HEK293T (cell line): ENCODE results near the gene KCNK2.

Source experiments
- CTCF ChIA-PET: fragments of 350-600 bp; formaldehyde crosslinking; extraction: SDS; loops from one replicate; lab custom pipeline; 2021; ENCODE audit warnings: antibody characterized with exemption, inconsistent platforms; lab: Yijun Ruan, JAX
- POLR2A ChIA-PET: fragments of 350-600 bp; formaldehyde crosslinking; extraction: SDS; loops from one replicate; lab custom pipeline; 2020; ENCODE audit warnings: antibody characterized with exemption, inconsistent platforms; lab: Yijun Ruan, JAX
- DNase-seq: peaks from one replicate; pipeline ENCODE4 v3.0.0; 2012; ENCODE audit warnings: mixed read lengths; ENCODE audit errors: extremely low spot score
- ARNT ChIP-seq: fragments of 450-650 bp; IDR thresholded peaks from 2 replicates; pipeline ENCODE4 v1.6.1; 2017; ENCODE audit warnings: mild to moderate bottlenecking
- BHLHE40 ChIP-seq: fragments of 450-650 bp; IDR thresholded peaks from 2 replicates; pipeline ENCODE4 v1.6.1; 2016; ENCODE audit warnings: mild to moderate bottlenecking, moderate library complexity, borderline replicate concordance
- CTBP1 ChIP-seq: fragments of 450-650 bp; IDR thresholded peaks from 2 replicates; pipeline ENCODE4 v1.6.1; 2016; ENCODE audit warnings: borderline replicate concordance
- ELF4 ChIP-seq: fragments of 450-650 bp; IDR thresholded peaks from 2 replicates; pipeline ENCODE4 v1.6.1; 2017; ENCODE audit warnings: antibody characterized with exemption
- FOXA1 ChIP-seq: fragments of 450-650 bp; IDR thresholded peaks from 2 replicates; pipeline ENCODE4 v1.6.1; 2016; ENCODE audit warnings: mild to moderate bottlenecking
- FOXK2 ChIP-seq: fragments of 450-650 bp; IDR thresholded peaks from 2 replicates; pipeline ENCODE4 v1.6.1; 2016; ENCODE audit warnings: mild to moderate bottlenecking
- FOXM1 ChIP-seq: fragments of 450-650 bp; IDR thresholded peaks from 2 replicates; pipeline ENCODE4 v1.6.1; 2017; ENCODE audit warnings: mild to moderate bottlenecking, borderline replicate concordance
- HDGF ChIP-seq: fragments of 450-650 bp; IDR thresholded peaks from 2 replicates; pipeline ENCODE4 v1.6.1; 2017; ENCODE audit warnings: antibody characterized with exemption, borderline replicate concordance
- L3MBTL2 ChIP-seq: fragments of 450-650 bp; conservative IDR thresholded peaks from 2 replicates; pipeline ENCODE4 v1.6.1; 2016; ENCODE audit warnings: mild to moderate bottlenecking
- LEF1 ChIP-seq: fragments of 450-650 bp; IDR thresholded peaks from 2 replicates; pipeline ENCODE4 v1.6.1; 2017; ENCODE audit warnings: mild to moderate bottlenecking, borderline replicate concordance
- NFRKB ChIP-seq: fragments of 450-650 bp; IDR thresholded peaks from 2 replicates; pipeline ENCODE4 v1.6.1; 2016; ENCODE audit warnings: mild to moderate bottlenecking, moderate library complexity
- SP1 ChIP-seq: fragments of 450-650 bp; IDR thresholded peaks from 2 replicates; pipeline ENCODE4 v1.6.1; 2017
- SUZ12 ChIP-seq: fragments of 450-650 bp; IDR thresholded peaks from 2 replicates; pipeline ENCODE4 v1.6.1; 2016; ENCODE audit warnings: mild to moderate bottlenecking
- TARDBP ChIP-seq: fragments of 450-650 bp; IDR thresholded peaks from 2 replicates; pipeline ENCODE4 v1.6.1; 2016
- ZNF384 ChIP-seq: fragments of 450-650 bp; IDR thresholded peaks from 2 replicates; pipeline ENCODE4 v1.6.1; 2016
- TF ChIP-seq, protein P1 (sequence below): fragments of 450-650 bp; IDR thresholded peaks from 2 replicates; pipeline ENCODE4 v1.6.1; 2016

KCNK2 gene

DNA sequence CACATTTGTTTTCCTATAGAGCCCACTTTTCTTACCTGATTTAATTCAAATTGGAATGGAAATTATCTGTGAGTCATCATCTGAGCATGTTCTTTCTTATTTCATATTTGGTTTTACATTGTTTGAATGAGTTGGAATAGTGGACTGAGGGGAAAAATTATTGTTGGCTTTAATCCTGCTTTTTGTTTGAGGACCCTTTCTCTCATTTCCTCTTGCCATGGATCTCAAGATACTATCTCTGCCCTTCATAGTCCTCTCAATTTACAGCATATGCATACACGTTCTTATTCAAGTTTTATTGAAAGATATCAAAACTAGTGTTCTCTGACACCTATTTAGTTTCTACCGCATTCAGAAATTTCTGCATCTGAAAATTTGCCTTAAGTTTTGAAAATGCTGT, 5.1 kb downstream of the KCNK2 start:
- no peak for DNase-seq
- POLR2A ChIA-PET, result no interaction called here
- CTCF ChIA-PET, result no interaction called here
- TF ChIP-seq NFRKB (no peak), BHLHE40 (no peak), ARNT (no peak), SUZ12 (no peak), FOXM1 (no peak), HDGF (no peak), SP1 (no peak), FOXA1 (no peak), FOXK2 (no peak), LEF1 (no peak), L3MBTL2 (no peak), TARDBP (no peak), ZNF384 (no peak), ELF4 (no peak), CTBP1 (no peak)
- TF ChIP-seq, protein P1, sequence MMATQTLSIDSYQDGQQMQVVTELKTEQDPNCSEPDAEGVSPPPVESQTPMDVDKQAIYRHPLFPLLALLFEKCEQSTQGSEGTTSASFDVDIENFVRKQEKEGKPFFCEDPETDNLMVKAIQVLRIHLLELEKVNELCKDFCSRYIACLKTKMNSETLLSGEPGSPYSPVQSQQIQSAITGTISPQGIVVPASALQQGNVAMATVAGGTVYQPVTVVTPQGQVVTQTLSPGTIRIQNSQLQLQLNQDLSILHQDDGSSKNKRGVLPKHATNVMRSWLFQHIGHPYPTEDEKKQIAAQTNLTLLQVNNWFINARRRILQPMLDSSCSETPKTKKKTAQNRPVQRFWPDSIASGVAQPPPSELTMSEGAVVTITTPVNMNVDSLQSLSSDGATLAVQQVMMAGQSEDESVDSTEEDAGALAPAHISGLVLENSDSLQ, result no peak

- POLR2A ChIA-PET, result no interaction called here
- DNase-seq, result no peak
- TF ChIP-seq, protein P1, result no peak
- TF ChIP-seq BHLHE40 (no peak), L3MBTL2 (no peak), HDGF (no peak), NFRKB (no peak), ZNF384 (no peak), ELF4 (no peak)
- CTCF ChIA-PET, result no interaction called here
Observed at GRCh38 chr1:215094381-215094780, 11.8 kb downstream of the KCNK2 start.

DNA sequence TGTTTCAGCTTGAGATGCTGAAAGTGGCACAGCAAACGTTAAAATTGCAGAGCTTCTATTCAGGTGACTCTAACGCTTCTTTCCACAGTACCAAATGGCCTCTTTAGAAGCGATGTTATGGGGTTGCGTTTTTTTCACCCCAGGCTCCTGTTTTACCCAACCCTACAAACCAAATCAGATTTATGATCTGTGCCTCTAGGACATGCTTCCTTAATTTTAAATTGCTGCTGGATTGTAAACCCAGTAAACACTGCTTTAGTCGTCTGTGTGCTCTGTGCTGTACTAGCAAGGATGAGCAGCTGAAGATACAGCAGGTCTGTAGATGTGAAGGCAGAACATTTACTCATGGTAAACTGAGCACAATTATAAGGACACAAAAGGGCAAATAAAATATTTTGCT, 13.0 kb downstream of the KCNK2 start:
- no peak for DNase-seq
- ChIA-PET POLR2A (no interaction called here), CTCF (no interaction called here)
- TF ChIP-seq TARDBP, result no peak
- TF ChIP-seq L3MBTL2, result no peak
- no peak for TF ChIP-seq HDGF
- no peak for TF ChIP-seq ARNT
- no peak for TF ChIP-seq BHLHE40

GRCh38 chr1:215101511-215101910, 19.0 kb downstream of the KCNK2 start:
- no peak for DNase-seq
- TF ChIP-seq SUZ12, result no peak
- no peak for TF ChIP-seq TARDBP
- TF ChIP-seq, protein P1, result no peak
- TF ChIP-seq HDGF, result no peak
- no peak for TF ChIP-seq CTBP1
- ChIA-PET POLR2A (no interaction called here), CTCF (interaction anchor here (0.6 kb wide), 1 partner anchor 45 kb away, joined by 4 read pairs; no protein-coding TSS in a partner anchor)

DNA sequence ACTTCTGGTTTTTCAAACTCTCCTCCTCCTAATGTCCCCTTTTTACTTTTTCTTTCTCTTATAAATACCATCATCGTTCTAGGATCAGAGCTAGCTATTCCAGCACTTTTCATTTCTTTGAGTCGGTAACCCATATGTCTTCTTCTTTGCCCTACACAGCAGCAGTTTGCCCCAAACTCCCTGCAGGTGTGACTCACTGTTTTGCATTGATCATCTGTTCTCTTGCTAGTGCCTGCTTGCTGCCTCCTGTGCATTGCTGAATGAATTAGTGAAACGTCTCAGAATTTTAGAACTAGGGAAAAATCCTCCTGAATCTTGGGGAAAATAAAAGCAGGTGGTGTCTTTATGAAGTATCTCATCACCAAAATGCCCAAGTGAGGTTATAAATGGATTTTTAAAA, 21.7 kb downstream of the KCNK2 start:
- DNase-seq, result no peak
- ChIA-PET POLR2A (no interaction called here), CTCF (no interaction called here)
- no peak for TF ChIP-seq ZNF384
- no peak for TF ChIP-seq ELF4
- TF ChIP-seq, protein P1, result no peak

DNA sequence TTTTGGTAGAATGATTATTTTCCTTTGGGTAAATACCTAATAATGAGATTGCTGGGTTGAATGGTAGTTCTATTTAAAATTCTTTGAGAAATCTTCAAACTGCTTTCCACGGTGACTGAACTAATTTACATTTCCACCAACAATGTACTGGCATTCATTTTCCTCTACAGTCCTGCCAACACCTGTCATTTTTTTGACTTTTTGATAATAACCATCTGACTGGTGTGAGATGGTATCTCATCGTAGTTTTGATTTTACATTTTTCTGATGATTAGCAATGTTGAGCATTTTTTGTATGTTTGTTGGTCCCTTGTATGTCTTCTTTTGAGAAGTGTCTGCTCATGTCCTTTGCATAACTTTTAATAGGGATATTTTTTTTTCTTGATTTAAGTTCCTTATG, 23.5 kb downstream of the KCNK2 start:
- DNase-seq, result no peak
- CTCF ChIA-PET, result no interaction called here
- POLR2A ChIA-PET, result no interaction called here
- no peak for TF ChIP-seq BHLHE40
- TF ChIP-seq FOXK2, result no peak
- TF ChIP-seq LEF1, result no peak
- TF ChIP-seq SP1, result no peak
- no peak for TF ChIP-seq FOXA1
- TF ChIP-seq NFRKB, result no peak
- TF ChIP-seq SUZ12, result no peak
- TF ChIP-seq ZNF384, result no peak
- TF ChIP-seq HDGF, result no peak
- no peak for TF ChIP-seq ARNT
- no peak for TF ChIP-seq TARDBP
- no peak for TF ChIP-seq L3MBTL2
- no peak for TF ChIP-seq FOXM1
- TF ChIP-seq CTBP1, result no peak
- TF ChIP-seq, protein P1, result no peak
